ENCODE data around the gene CNTNAP5.
"Not testable (repeated sequence)": the region's sequence is repeated elsewhere in the genome, so short reads cannot be mapped to it uniquely, and the experiment has no call there.

Gene CNTNAP5

DNA sequence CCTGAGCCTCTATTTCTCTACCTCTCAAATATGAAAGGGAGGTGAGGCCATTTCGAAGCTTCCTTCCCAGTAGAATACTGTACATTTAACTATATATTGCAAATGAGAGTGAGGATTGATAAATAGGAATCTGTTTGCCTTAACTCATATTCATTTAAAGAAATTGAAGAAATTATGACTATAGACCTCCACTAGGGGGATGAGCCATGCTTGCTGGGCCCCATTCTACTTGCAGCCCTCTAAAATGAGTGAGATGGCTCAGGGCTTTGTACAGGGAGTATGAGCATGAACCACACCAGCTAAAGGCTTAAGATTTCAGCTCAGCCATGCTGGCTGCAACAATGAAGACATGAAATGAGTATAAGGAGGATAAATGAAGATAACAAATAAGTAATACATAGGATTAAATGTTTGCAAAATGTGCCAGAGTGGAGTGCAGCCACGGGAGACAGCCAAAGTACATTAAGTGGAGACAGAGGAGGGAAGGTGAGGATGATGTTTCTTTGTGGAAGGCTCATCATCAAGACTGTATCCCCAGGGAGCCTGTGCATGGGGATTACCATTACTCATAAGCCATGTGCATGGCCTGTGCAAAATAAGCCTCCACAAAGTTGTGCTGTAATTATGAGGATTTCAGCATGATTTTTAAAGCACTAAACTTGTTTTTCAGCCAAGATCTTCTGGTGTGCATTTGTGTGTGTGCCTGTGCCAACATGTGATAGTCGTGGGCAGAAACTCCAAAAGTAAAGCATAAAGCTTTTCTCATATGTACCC is 300.8 kb downstream of the CNTNAP5 start:
- no peak for DNase-seq (ENCODE audit: low spot score)

DNA sequence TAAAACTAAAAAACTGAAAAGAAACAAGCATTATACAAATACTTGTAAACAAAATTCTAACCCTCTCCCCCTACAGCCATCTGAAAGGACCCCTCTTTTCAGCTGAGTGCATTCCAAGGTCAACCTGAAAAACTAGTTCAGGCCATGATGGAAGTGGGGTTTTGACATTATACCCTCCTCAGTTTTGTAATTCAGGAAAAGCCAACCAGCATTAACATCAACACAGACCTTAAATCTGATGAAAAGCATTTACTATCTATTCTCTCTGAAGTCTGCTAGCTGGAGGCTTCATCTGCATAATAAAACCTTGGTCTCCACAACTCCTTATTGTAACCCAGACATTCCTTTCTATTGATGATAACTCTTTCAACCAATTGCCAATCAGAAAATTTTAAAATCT is 302.2 kb downstream of the CNTNAP5 start:
- no peak for DNase-seq (ENCODE audit: low spot score)

GRCh38 chr2:124328397-124328796 is 303.3 kb downstream of the CNTNAP5 start:
- no peak for DNase-seq (ENCODE audit: low spot score)

GRCh38 chr2:124333784-124334183 is 308.7 kb downstream of the CNTNAP5 start:
- no peak for DNase-seq (ENCODE audit: low spot score)

- no peak for DNase-seq (ENCODE audit: low spot score)
These were observed 310.0 kb downstream of the CNTNAP5 start for GRCh38 chr2:124335058-124335457.

GRCh38 chr2:124339709-124340108 is 314.6 kb downstream of the CNTNAP5 start:
- no peak for DNase-seq (ENCODE audit: low spot score)

DNA sequence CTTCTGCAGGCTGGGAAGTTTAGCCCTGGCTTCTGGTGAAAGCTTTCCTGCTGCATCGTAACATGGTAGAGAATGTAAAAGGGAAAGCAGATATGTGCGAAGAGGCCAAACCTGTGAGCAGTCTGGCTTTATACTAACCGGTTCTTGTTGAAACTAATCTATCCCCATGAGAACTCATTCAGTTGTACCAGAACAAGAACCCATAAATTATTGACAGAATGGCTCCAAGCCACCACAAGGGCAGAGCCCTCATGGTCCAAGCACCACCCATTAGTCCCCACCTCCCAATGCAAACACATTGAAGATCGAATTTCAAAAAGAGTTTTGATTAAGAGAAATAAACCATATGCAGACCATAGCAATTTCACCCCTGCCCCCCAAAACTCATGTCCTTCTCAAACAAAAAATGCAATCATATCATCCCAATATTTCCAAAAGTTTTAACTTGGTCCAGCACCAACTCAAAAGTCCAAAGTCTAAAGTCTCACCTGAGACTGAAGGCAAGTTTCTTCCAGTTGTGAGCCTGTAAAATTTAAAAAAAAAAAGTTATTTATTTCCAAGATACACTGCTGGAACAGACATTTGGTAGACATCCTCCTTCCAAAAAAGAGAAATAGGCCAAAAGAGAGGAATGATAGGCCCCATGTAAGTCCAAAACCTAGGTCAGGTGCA is 318.9 kb downstream of the CNTNAP5 start:
- no peak for DNase-seq (ENCODE audit: low spot score)

DNA sequence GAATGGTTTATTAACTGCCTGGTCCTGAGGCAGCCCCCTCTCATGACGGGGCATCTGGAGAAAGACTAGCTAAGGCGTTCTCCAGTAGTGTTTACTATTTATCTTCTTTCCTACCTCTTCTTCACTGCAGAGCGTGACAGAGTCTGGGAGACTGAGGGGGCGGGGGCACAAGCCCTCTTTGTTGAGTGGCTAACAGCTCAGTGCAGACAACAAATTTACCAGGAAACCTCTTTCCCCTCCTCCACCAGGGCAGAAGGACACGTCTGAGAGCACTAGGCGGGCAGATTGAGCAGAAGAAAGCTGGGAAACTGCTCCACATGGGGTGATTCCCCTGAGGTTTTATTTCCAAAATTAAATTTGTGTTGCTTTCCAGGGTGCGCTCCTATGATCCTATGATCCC is 322.1 kb downstream of the CNTNAP5 start:
- DNase-seq (ENCODE audit: low spot score) = no peak

GRCh38 chr2:124353656-124354055 is 328.6 kb downstream of the CNTNAP5 start:
- DNase-seq (ENCODE audit: low spot score) = no peak

DNA sequence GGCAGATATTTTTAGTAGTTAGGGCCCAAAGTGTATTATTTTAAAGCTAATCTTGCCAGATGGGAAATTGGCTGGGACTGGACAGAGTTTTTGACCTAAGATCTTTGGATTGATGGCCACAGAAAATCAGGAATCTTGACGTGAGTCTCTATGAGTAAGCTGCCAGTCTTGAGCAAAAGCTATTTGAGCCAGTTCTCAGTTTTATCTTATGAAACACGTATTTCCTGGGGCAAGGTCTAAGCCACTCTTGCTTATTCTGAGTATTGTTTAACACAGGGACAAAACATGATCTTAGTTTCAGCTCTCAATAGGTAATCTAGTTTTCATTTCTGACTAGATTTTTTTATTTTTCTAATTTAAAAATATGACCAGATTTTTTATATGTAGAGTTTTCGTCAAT is 329.4 kb downstream of the CNTNAP5 start:
- no peak for DNase-seq (ENCODE audit: low spot score)

GRCh38 chr2:124361966-124362365 is 336.9 kb downstream of the CNTNAP5 start:
- DNase-seq (ENCODE audit: low spot score) = not testable (repeated sequence)

DNA sequence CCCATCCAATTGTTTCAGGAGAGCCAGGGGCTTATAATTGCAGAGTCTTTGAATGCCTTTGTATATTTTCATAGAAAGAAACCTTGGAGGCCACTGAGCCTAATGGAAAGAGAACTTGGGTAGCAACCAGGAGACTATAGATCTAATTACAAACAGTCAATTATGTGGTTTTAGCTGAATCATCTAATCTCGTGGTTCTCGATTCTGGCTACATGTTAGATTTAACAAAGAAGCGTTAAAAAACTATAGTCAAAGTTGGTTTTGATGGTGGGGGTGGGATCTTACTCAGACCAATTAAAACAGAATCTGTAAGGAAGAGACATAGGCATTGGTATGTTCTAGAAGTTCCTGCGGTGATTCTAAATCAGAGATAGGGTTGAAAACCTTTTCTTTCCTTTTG is 344.1 kb downstream of the CNTNAP5 start:
- no peak for DNase-seq (ENCODE audit: low spot score)

- no peak for DNase-seq (ENCODE audit: low spot score)
These were observed 355.2 kb downstream of the CNTNAP5 start for GRCh38 chr2:124380221-124380749.

DNA sequence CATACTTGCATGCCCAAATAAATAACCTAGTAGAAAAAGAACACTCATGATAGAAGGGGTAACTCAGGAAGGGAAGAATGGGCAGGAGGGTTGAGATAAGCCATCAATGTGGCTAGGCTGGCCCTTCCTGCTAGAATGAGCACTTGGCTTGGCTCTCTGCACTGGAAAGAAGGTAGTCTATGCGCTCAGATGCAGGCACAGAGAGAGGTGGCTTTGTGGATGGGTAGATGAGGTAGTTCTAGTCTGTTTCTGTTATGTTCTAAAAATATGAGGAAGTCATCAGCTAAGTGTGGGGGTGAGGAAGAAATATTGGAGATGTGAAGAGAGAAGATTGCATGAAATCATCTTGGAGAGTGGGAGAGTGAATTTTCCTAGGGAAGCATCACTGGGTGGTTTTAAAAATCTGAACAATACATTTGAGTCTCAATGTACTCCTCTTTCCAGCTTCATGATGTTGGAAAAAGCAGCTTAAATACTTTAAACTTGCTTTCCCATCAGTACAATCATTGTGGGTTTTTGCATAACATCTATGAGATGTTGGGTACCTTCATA is 357.1 kb downstream of the CNTNAP5 start:
- DNase-seq (ENCODE audit: low spot score) = no peak

DNA sequence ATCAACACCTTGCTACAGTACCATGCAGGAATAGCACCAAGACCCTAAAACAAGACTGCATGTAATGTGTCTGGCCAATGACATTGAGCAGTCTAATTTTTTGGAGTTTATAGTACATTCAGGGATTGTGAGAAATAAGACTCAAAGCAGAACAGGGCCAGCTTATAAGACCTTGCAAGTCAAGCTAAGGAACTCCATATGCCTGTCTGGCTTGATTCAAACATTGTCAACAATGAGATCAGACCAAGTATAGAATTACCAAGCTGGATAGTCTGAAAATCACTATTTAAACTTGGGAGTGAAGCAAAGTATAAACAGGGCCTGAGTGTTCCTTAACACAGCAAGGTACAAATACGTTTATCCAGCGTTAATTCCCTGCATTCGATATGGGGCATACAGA is 370.9 kb downstream of the CNTNAP5 start:
- DNase-seq (ENCODE audit: low spot score) = no peak

- no peak for DNase-seq (ENCODE audit: low spot score)
These were observed 377.2 kb downstream of the CNTNAP5 start for GRCh38 chr2:124402274-124402673.

- DNase-seq (ENCODE audit: low spot score) = not testable (repeated sequence)
These were observed 382.9 kb downstream of the CNTNAP5 start for GRCh38 chr2:124407836-124408534.

DNA sequence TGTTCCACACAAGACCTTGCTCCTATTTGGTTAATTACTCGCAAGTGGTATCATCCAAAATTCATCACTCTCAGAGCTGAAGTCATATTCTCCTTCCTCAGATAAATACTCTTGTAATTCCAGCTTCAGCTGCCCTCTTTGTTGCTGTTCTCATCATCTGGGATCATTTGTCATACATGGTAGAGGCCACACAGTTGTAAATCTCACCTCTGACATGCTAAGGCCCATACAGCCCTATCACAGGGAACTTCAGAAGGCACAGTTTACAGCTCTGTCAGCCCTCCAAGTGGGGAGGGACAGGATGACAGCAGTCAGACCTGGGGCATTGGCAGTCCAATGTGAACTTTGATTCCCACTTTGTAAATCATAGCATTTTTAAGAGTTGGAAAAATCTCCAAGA is 399.0 kb downstream of the CNTNAP5 start:
- no peak for DNase-seq (ENCODE audit: low spot score)

- DNase-seq (ENCODE audit: low spot score) = no peak
These were observed 401.0 kb downstream of the CNTNAP5 start for GRCh38 chr2:124426122-124426521.

- DNase-seq (ENCODE audit: low spot score) = no peak
These were observed 401.5 kb downstream of the CNTNAP5 start for GRCh38 chr2:124426625-124427024.

- DNase-seq (ENCODE audit: low spot score) = no peak
These were observed 412.7 kb downstream of the CNTNAP5 start for GRCh38 chr2:124437811-124438210.

- DNase-seq (ENCODE audit: low spot score) = no peak
These were observed 425.4 kb downstream of the CNTNAP5 start for GRCh38 chr2:124450481-124450880.

DNA sequence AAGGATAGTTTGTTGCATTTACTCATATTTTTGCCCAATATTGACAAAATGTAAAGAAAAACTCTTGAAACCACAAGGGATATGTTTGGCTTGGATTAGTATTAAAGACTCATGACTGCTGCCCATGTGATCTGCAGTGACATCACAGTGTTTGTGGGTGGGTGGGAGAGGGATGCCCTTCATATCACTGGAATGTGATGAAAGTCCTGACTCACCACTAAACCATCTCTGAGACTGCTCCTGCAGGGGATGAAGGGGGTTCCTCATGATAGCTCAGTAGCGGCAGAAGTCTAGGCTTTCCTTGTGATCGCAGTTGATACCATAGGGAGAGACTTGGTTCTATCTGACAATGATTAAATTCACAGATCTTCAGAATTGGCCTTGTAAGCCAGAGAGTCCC is 451.2 kb downstream of the CNTNAP5 start:
- no peak for DNase-seq (ENCODE audit: low spot score)

Data from LoVo (cell line).